DMS53 treated with DMSO at 0.1 percent for 48 hours (cell line): ENCODE results near the gene ALG9.

ENCODE experiments used
- DNase-seq: peaks from one replicate; lab custom pipeline; 2025; ENCODE audit not compliant: unreplicated experiment; lab: John Stamatoyannopoulos, UW

ALG9 gene

DNA sequence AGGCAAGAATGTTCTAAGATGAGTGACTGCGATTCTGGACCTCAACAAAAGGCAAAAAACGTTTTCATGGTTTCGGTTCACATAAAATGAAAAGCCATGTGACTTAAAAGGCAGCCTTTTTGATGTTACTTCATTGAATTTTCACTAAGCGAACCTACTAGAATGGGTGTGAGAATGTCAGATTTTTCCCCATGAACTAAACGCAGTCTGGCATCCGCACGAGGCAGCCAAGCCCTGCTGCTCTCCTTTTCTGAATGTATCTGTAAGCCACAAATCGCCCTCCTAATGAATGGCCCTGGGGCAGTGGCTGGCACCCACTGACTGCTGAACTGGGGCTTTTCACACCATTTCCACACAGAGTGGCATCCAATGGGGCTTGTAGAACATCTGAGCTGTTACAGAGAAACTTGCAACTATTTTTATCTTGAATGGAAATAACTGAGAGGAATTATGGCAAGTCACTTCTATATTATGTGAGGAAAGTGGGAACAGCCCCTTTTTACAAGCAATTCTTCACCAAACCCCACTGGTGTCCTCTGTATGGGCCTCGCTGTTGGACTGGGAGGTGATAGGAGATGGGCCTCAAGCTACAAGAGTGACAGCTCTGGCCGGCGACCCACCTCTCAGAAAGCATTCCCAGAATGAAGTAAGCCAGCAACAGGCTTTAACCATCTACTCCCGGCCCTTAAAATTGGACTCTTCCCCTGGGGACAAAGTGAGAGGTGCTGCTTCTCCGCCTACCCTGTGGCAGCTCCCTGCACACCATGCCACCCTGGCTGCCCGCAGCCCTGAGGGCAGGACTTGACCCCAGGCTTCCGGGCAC, 134.5 kb downstream of the ALG9 start:
- DNase-seq = no peak
